Measurements from ENCODE around the gene RIT2. TPM values are rescaled to one million over a fixed set of nuclear protein-coding genes. Genes with fewer than 3 reads are reported as not detected.

The RIT2 gene
- total RNA-seq, 3 donors from 2014 or later (not counting 1 experiment from before 2014, with no cell fraction given): not detected

DNA sequence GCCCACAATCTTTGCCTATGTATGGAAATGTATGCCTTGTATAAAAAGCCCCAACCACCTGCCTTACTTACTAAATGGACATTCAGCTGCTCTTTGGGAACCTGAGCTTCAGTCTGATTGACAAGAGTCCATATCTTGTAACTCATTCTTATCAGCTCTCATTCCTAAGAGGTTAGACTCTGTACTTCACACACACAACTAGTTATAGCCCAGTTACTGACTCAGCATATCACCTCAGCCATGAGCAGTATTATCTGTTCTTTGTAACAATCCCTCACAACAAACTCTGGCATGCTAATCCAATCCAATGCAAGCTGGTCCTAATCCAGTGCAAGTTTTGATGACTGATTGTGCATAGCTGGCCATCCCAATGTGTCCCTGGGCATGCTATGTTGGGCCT lies 250.6 kb downstream of the RIT2 start:
- Histone ChIP-seq H3K4me3 (ENCODE audit: low read length) (no peak overlapping the region), H3K36me3 (ENCODE audit: control insufficient read depth, insufficient read depth, low read length) (no peaks in the 10 kb centered on the region), H3K9me3 (ENCODE audit: control insufficient read depth, insufficient read depth, low read length) (no peaks in the 10 kb centered on the region), H3K27me3 (ENCODE audit: control insufficient read depth, insufficient read depth, low read length) (no peaks in the 10 kb centered on the region), H3K27ac (ENCODE audit: low read length) (no peak overlapping the region), H3K4me1 (ENCODE audit: control insufficient read depth, insufficient read depth, low read length) (no peaks in the 10 kb centered on the region)
- ATAC-seq: no peak
- TF ChIP-seq, protein P1, sequence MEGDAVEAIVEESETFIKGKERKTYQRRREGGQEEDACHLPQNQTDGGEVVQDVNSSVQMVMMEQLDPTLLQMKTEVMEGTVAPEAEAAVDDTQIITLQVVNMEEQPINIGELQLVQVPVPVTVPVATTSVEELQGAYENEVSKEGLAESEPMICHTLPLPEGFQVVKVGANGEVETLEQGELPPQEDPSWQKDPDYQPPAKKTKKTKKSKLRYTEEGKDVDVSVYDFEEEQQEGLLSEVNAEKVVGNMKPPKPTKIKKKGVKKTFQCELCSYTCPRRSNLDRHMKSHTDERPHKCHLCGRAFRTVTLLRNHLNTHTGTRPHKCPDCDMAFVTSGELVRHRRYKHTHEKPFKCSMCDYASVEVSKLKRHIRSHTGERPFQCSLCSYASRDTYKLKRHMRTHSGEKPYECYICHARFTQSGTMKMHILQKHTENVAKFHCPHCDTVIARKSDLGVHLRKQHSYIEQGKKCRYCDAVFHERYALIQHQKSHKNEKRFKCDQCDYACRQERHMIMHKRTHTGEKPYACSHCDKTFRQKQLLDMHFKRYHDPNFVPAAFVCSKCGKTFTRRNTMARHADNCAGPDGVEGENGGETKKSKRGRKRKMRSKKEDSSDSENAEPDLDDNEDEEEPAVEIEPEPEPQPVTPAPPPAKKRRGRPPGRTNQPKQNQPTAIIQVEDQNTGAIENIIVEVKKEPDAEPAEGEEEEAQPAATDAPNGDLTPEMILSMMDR (IDR thresholded peaks at IDR 0.05): no peak
- Mint-ChIP-seq H3K27me3 (ENCODE audit: low read depth in 2 of 2) (no peaks in the 10 kb centered on the region), H3K36me3 (no peaks in the 10 kb centered on the region), H3K4me1 (no peaks in the 10 kb centered on the region), H3K9me3 (peaks cover 6 to 15% of the 10 kb centered on the region in 2 donors), H3K4me3 (no peak overlapping the region), H3K27ac (no peak overlapping the region)
- no peak for DNase-seq
- intact Hi-C loops (cut with micrococcal nuclease): no loop called here

DNA sequence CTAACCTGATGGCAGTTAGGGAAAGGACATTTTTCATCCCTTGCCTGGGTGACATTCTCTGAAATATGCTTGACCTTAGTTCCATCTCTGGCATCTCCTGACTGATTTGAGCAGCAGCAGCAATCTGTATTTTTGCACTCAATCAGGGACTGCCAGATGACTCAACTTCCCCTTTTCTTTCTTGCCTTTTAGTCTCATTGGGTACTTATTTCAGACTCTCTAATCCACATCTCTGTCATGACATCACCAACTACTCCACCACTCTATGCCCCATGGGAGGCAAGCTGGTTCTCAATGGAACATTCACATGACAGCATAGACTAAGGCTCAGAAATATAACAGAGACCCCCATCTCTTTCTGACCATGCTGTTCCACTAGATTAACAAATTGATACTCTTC lies 254.2 kb downstream of the RIT2 start:
- Mint-ChIP-seq H3K27me3 (ENCODE audit: low read depth in 2 of 2) (no peaks in the 10 kb centered on the region), H3K36me3 (no peaks in the 10 kb centered on the region), H3K9me3 (peaks cover 5 to 17% of the 10 kb centered on the region in 2 donors), H3K27ac (no peak overlapping the region), H3K4me3 (no peak overlapping the region), H3K4me1 (no peaks in the 10 kb centered on the region)
- no peak overlapping the region for H3K27ac ChIP-seq (ENCODE audit: low read length)
- intact Hi-C loops (cut with micrococcal nuclease): no loop called here
- no peak overlapping the region for H3K4me3 ChIP-seq (ENCODE audit: low read length)
- no peaks in the 10 kb centered on the region for H3K4me1 ChIP-seq (ENCODE audit: control insufficient read depth, insufficient read depth, low read length)
- no peaks in the 10 kb centered on the region for H3K9me3 ChIP-seq (ENCODE audit: control insufficient read depth, insufficient read depth, low read length)
- no peak for ATAC-seq
- no peaks in the 10 kb centered on the region for H3K36me3 ChIP-seq (ENCODE audit: control insufficient read depth, insufficient read depth, low read length)
- H3K27me3 ChIP-seq (ENCODE audit: control insufficient read depth, insufficient read depth, low read length): no peaks in the 10 kb centered on the region
- DNase-seq: no peak
- TF ChIP-seq, protein P1 (IDR thresholded peaks at IDR 0.05): no peak

DNA sequence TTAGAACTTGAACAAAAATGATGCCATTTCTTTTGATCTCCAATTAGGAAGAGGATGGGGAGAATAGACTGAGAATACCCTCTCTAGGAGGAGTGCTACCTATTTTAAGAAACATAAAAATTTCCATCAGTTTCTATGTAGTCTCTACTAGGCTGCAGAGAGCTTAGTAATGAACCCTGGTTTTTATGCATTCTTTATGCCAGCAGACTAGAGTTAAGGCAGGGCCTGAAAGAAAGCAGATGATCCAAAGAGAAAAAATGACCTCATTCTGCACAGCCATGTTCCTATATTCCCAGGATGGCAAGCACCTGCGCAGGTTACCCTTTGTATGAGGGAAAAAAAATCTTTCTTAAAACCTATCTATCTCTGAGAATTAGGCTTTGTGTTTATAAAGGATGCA lies 254.9 kb downstream of the RIT2 start:
- Histone ChIP-seq H3K9me3 (ENCODE audit: control insufficient read depth, insufficient read depth, low read length) (no peaks in the 10 kb centered on the region), H3K4me1 (ENCODE audit: control insufficient read depth, insufficient read depth, low read length) (no peaks in the 10 kb centered on the region), H3K27ac (ENCODE audit: low read length) (no peak overlapping the region), H3K36me3 (ENCODE audit: control insufficient read depth, insufficient read depth, low read length) (no peaks in the 10 kb centered on the region), H3K27me3 (ENCODE audit: control insufficient read depth, insufficient read depth, low read length) (no peaks in the 10 kb centered on the region), H3K4me3 (ENCODE audit: low read length) (no peak overlapping the region)
- peaks cover 3 to 14% of the 10 kb centered on the region in 2 donors for H3K9me3 Mint-ChIP-seq
- intact Hi-C loops (cut with micrococcal nuclease): no loop called here
- whole genome bisulfite sequencing (ENCODE audit: insufficient coverage): no CpG with 5 or more reads among the region's 1 CpG
- DNase-seq (no peak), ATAC-seq (no peak)
- H3K4me3 Mint-ChIP-seq: no peak overlapping the region
- TF ChIP-seq, protein P1 (IDR thresholded peaks at IDR 0.05): no peak
- H3K36me3 Mint-ChIP-seq: no peaks in the 10 kb centered on the region
- H3K4me1 Mint-ChIP-seq: no peaks in the 10 kb centered on the region
- H3K27me3 Mint-ChIP-seq (ENCODE audit: low read depth in 2 of 2): no peaks in the 10 kb centered on the region
- no peak overlapping the region for H3K27ac Mint-ChIP-seq

DNA sequence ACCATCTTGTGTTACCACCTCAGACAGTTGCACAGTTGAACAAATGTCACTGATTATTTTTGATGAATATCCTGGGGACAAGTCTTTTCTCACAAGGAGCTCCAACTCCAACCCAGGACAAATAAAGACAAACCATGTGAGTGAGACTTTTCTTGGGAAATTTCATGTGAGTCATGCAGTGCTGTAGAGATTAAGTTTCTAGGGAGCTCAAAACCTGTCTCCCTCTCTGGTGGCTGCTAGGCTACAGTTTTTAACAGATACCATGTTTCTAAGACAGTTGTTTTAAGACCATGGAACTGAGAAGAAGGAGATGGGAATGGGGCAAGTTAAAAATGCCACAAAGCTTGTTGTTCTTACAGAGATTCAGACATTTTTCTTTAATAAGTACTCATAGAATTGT lies 255.5 kb downstream of the RIT2 start:
- no peak overlapping the region for H3K27ac ChIP-seq (ENCODE audit: low read length)
- Mint-ChIP-seq H3K36me3 (no peaks in the 10 kb centered on the region), H3K4me1 (no peaks in the 10 kb centered on the region), H3K27ac (no peak overlapping the region), H3K27me3 (ENCODE audit: low read depth in 2 of 2) (no peaks in the 10 kb centered on the region), H3K4me3 (no peak overlapping the region), H3K9me3 (peaks cover 3 to 14% of the 10 kb centered on the region in 2 donors)
- no peak for DNase-seq
- no peak overlapping the region for H3K4me3 ChIP-seq (ENCODE audit: low read length)
- TF ChIP-seq, protein P1 (IDR thresholded peaks at IDR 0.05): no peak
- no peaks in the 10 kb centered on the region for H3K9me3 ChIP-seq (ENCODE audit: control insufficient read depth, insufficient read depth, low read length)
- ATAC-seq: no peak
- no peaks in the 10 kb centered on the region for H3K4me1 ChIP-seq (ENCODE audit: control insufficient read depth, insufficient read depth, low read length)
- H3K27me3 ChIP-seq (ENCODE audit: control insufficient read depth, insufficient read depth, low read length): no peaks in the 10 kb centered on the region
- H3K36me3 ChIP-seq (ENCODE audit: control insufficient read depth, insufficient read depth, low read length): no peaks in the 10 kb centered on the region
- intact Hi-C loops (cut with micrococcal nuclease): no loop called here

All from natural killer cell (primary cell).